Measurements from ENCODE around the gene MYH15. TPM values are rescaled to one million over a fixed set of nuclear protein-coding genes. Genes with fewer than 3 reads are reported as not detected.

Gene MYH15
- total RNA-seq, 1 donor from 2014 or later: 0.52 TPM

- H3K36me3 ChIP-seq (ENCODE audit: control insufficient read depth in 3 of 3, insufficient read depth in 3 of 3, low read length in 3 of 3): no peaks in the 10 kb centered on the region
- no peaks in the 10 kb centered on the region for H3K9me3 ChIP-seq (ENCODE audit: control insufficient read depth in 3 of 3, low read length in 3 of 3)
- H3K9ac ChIP-seq (ENCODE audit: low read depth in 1 of 3, low read length in 3 of 3): no peak overlapping the region
- peaks cover 0 to 10% (median 0%) of the 10 kb centered on the region in 3 donors for H3K4me1 ChIP-seq (ENCODE audit: control insufficient read depth in 3 of 3, insufficient read depth in 3 of 3, low read length in 3 of 3)
- no peak overlapping the region for H3K4me3 ChIP-seq (ENCODE audit: low read length in 3 of 3)
- H3K27me3 ChIP-seq (ENCODE audit: control insufficient read depth in 3 of 3, insufficient read depth in 3 of 3, low read length in 3 of 3): no peaks in the 10 kb centered on the region
- H3K27ac ChIP-seq (ENCODE audit: low read depth, low read length): no peak overlapping the region
These were observed 176.4 kb downstream of the MYH15 start for GRCh38 chr3:108333961-108334360.

DNA sequence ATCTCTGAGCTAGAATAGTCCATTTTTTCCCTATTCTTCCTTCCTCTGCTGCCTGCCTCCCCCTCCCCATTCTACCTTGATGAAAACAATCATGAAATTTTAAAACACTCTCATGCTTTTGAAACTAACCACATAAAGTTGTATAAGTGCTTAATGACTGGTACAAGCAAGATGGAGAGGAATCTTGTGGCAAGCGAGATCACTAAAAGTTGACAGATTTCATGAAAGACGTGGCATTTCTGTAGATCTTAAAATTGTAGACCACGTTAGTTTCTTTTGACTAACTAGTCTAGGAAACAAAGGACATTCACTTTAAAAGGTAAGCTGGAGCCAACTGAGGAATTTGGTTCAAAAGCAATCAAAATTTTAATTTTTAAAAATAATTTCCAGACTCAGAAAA lies 178.6 kb downstream of the MYH15 start:
- no peak overlapping the region for H3K4me3 ChIP-seq (ENCODE audit: low read length in 3 of 3)
- H3K27ac ChIP-seq (ENCODE audit: low read depth, low read length): no peak overlapping the region
- no peaks in the 10 kb centered on the region for H3K9me3 ChIP-seq (ENCODE audit: control insufficient read depth in 3 of 3, low read length in 3 of 3)
- no peak overlapping the region for H3K9ac ChIP-seq (ENCODE audit: low read depth in 1 of 3, low read length in 3 of 3)
- H3K36me3 ChIP-seq (ENCODE audit: control insufficient read depth in 3 of 3, insufficient read depth in 3 of 3, low read length in 3 of 3): no peaks in the 10 kb centered on the region
- no peaks in the 10 kb centered on the region for H3K27me3 ChIP-seq (ENCODE audit: control insufficient read depth in 3 of 3, insufficient read depth in 3 of 3, low read length in 3 of 3)
- peaks cover 0 to 10% (median 0%) of the 10 kb centered on the region in 3 donors for H3K4me1 ChIP-seq (ENCODE audit: control insufficient read depth in 3 of 3, insufficient read depth in 3 of 3, low read length in 3 of 3)

Other genes starting within 250 kb of the MYH15 start
- gene HHLA2, start 214.0 kb downstream of the MYH15 start, total RNA-seq: not detected
- gene CIP2A, start 78.8 kb upstream of the MYH15 start, total RNA-seq: 6.8 TPM
- 14.6 TPM for gene DZIP3, start 79.1 kb upstream of the MYH15 start, total RNA-seq
- not detected for gene RETNLB, start 246.8 kb upstream of the MYH15 start, total RNA-seq

All from skeletal muscle tissue (tissue), 4 donors.